HG03175 (cell line): ENCODE measurements around the gene TPM1.
A peak's percentile ranks its signal among the peaks of the same experiment; 100 is the strongest.
"Not testable (repeated sequence)": the region's sequence is repeated elsewhere in the genome, so short reads cannot be mapped to it uniquely, and the experiment has no call there.

Source experiments
- ATAC-seq: cut with Tn5 transposase; IDR thresholded peaks from one replicate; pipeline ENCODE4 v1.9.1; 2021; ENCODE audit warnings: mild to moderate bottlenecking, moderate library complexity; ENCODE audit not compliant: unreplicated experiment

The TPM1 gene

GRCh38 chr15:63090887-63091286, 48.3 kb downstream of the TPM1 start:
- ATAC-seq = no peak

GRCh38 chr15:63091679-63092446, 49.3 kb downstream of the TPM1 start:
- no peak for ATAC-seq

- peak; percentile 68 for ATAC-seq
Measured at GRCh38 chr15:63093486-63094205, 51.1 kb downstream of the TPM1 start.

- ATAC-seq = no peak
Measured at GRCh38 chr15:63094495-63094931, 52.0 kb downstream of the TPM1 start.

GRCh38 chr15:63096178-63096577, 53.6 kb downstream of the TPM1 start:
- no peak for ATAC-seq

- not testable (repeated sequence) for ATAC-seq
Measured at GRCh38 chr15:63098901-63099300, 56.4 kb downstream of the TPM1 start.

- ATAC-seq = not testable (repeated sequence)
Measured at GRCh38 chr15:63099581-63099980, 57.0 kb downstream of the TPM1 start.

GRCh38 chr15:63103416-63103815, 60.9 kb downstream of the TPM1 start:
- ATAC-seq = no peak

GRCh38 chr15:63104727-63105126, 62.2 kb downstream of the TPM1 start:
- ATAC-seq = no peak

- not testable (repeated sequence) for ATAC-seq
Measured at GRCh38 chr15:63105354-63105753, 62.8 kb downstream of the TPM1 start.

GRCh38 chr15:63107895-63108546, 65.5 kb downstream of the TPM1 start:
- ATAC-seq = no peak

- no peak for ATAC-seq
Measured at GRCh38 chr15:63109498-63109897, 67.0 kb downstream of the TPM1 start.

- ATAC-seq = no peak
Measured at GRCh38 chr15:63109920-63110319, 67.4 kb downstream of the TPM1 start.

GRCh38 chr15:63110428-63111026, 68.0 kb downstream of the TPM1 start:
- no peak for ATAC-seq

GRCh38 chr15:63111481-63111880, 68.9 kb downstream of the TPM1 start:
- ATAC-seq = no peak

GRCh38 chr15:63112871-63113270, 70.3 kb downstream of the TPM1 start:
- no peak for ATAC-seq

- no peak for ATAC-seq
Measured at GRCh38 chr15:63114465-63114864, 71.9 kb downstream of the TPM1 start.
